GM23248 (cell line): ENCODE results near the gene USP10. TPM values are rescaled to one million over a fixed set of nuclear protein-coding genes. Genes with fewer than 3 reads are reported as not detected.

Experiments
- DNase-seq: peaks from one replicate; pipeline ENCODE4 v3.0.0-alpha.2; 2015
- H2AFZ ChIP-seq: fragments of 200-600 bp; sonication (generic); 2 replicates; pipeline ENCODE4 v1.6.1; 2016; ENCODE audit warnings: antibody characterized with exemption
- H3F3A ChIP-seq: fragments of 200-600 bp; sonication (generic); 2 replicates; pipeline ENCODE4 v1.6.1; 2016; ENCODE audit warnings: mild to moderate bottlenecking, antibody characterized with exemption, mixed run types; ENCODE audit not compliant: insufficient read depth
- H3K27ac ChIP-seq: fragments of 200-600 bp; sonication (generic); 2 replicates; pipeline ENCODE4 v1.5.1; 2016; ENCODE audit warnings: mild to moderate bottlenecking
- H3K27me3 ChIP-seq: fragments of 200-600 bp; sonication (generic); replicated peaks from 2 replicates; pipeline ENCODE4 v1.6.1; 2016; ENCODE audit warnings: mild to moderate bottlenecking; ENCODE audit not compliant: insufficient read depth
- H3K36me3 ChIP-seq: fragments of 200-600 bp; sonication (generic); 2 replicates; pipeline ENCODE4 v1.6.1; 2016; ENCODE audit warnings: low read depth, mild to moderate bottlenecking
- H3K4me1 ChIP-seq: fragments of 200-600 bp; sonication (generic); 2 replicates; pipeline ENCODE4 v1.6.1; 2016; ENCODE audit warnings: mild to moderate bottlenecking; ENCODE audit not compliant: insufficient read depth
- H3K4me2 ChIP-seq: fragments of 200-600 bp; sonication (generic); one replicate; pipeline ENCODE4 v1.6.1; 2016; ENCODE audit warnings: mild to moderate bottlenecking; ENCODE audit not compliant: unreplicated experiment
- H3K4me3 ChIP-seq: fragments of 200-600 bp; sonication (generic); 2 replicates; pipeline ENCODE4 v1.5.1; 2016; ENCODE audit warnings: mild to moderate bottlenecking
- H3K79me2 ChIP-seq: fragments of 200-600 bp; sonication (generic); 2 replicates; pipeline ENCODE4 v1.6.1; 2016; ENCODE audit warnings: mild to moderate bottlenecking; ENCODE audit not compliant: insufficient read depth
- H3K9ac ChIP-seq: fragments of 200-600 bp; sonication (generic); 2 replicates; pipeline ENCODE4 v1.6.1; 2016; ENCODE audit warnings: mild to moderate bottlenecking
- H3K9me2 ChIP-seq: fragments of 200-600 bp; sonication (generic); 2 replicates; pipeline ENCODE4 v1.6.1; 2016; ENCODE audit warnings: mixed run types, mild to moderate bottlenecking, moderate library complexity; ENCODE audit not compliant: insufficient read depth
- H3K9me3 ChIP-seq: fragments of 200-600 bp; sonication (generic); one replicate; pipeline ENCODE4 v1.6.1; 2017; ENCODE audit warnings: low read depth
- H4K20me1 ChIP-seq: fragments of 200-600 bp; sonication (generic); 2 replicates; pipeline ENCODE4 v1.6.0; 2016; ENCODE audit not compliant: insufficient read depth
- EZH2 ChIP-seq: fragments of 200-600 bp; sonication (generic); IDR thresholded peaks from 2 replicates; pipeline ENCODE4 v1.6.1; 2018; ENCODE audit warnings: antibody characterized with exemption, mild to moderate bottlenecking; ENCODE audit not compliant: insufficient read depth, poor library complexity, severe bottlenecking
- EZH2phosphoT487 ChIP-seq: fragments of 200-600 bp; sonication (generic); IDR thresholded peaks from 2 replicates; pipeline ENCODE4 v1.6.1; 2018; ENCODE audit warnings: antibody characterized with exemption, moderate library complexity, mild to moderate bottlenecking, low read depth; ENCODE audit not compliant: insufficient read depth
- WGBS, 2 experiments: methylation state at CpG; one replicate each; pipeline ENCODE4 v1.1.6; 2015 to 2017; ENCODE audit warnings: low lambda C conversion rate in 2 of 2, low coverage in 1 of 2; ENCODE audit errors: missing lambda C conversion rate in 2 of 2; 5-methylcytosine and 5-hydroxymethylcytosine counted together
- in situ Hi-C: fragments of 300-500 bp; cut with MboI; formaldehyde crosslinking; loops from 2 replicates; pipeline ENCODE4 v1.15.0; 2020
- polyA plus RNA-seq: library from polyadenylated mRNA; unstranded; fragments of >200 nt; fragmentation: Nextera tagmentation; extraction: Ambion mirVana; gene quantifications from 2 replicates; pipeline ENCODE4 v1.2.1, GENCODE V29; 2016
- total RNA-seq: library from RNA; depleted of rRNA; stranded (reverse); fragments of >200 nt; shearing (Covaris generic); gene quantifications from 2 replicates; pipeline ENCODE4 v1.2.3, GENCODE V29; 2014

The USP10 gene
- total and polyA plus RNA-seq, 2 experiments from 2014 or later: 48.3 to 74.0 TPM

GRCh38 chr16:84818133-84818532 lies 118.3 kb downstream of the USP10 start:
- no peaks in the 10 kb centered on the region for H3K9me3 ChIP-seq
- H4K20me1 ChIP-seq: no peaks in the 10 kb centered on the region
- no peak overlapping the region for H3K27ac ChIP-seq
- H3K27me3 ChIP-seq: 0 out of 2 replicates have a peak, but pooled peaks cover 5% of the 10 kb centered on the region
- 97 to 100% methylated on average over 2 of the region's 2 CpGs for WGBS, 2 experiments
- H3K36me3 ChIP-seq: no peaks in the 10 kb centered on the region
- H3K79me2 ChIP-seq: peaks cover 25% of the 10 kb centered on the region
- H3K4me1 ChIP-seq: peaks cover 29% of the 10 kb centered on the region
- H3K9ac ChIP-seq: no peak overlapping the region
- TF ChIP-seq EZH2phosphoT487 (no peak), EZH2 (no peak)
- no peak overlapping the region for H3K4me2 ChIP-seq
- H2AFZ ChIP-seq: no peak overlapping the region
- no peak overlapping the region for H3K4me3 ChIP-seq
- in situ Hi-C loops: no loop called here
- peaks cover 23% of the 10 kb centered on the region for H3F3A ChIP-seq
- no peak for DNase-seq
- no peaks in the 10 kb centered on the region for H3K9me2 ChIP-seq

DNA sequence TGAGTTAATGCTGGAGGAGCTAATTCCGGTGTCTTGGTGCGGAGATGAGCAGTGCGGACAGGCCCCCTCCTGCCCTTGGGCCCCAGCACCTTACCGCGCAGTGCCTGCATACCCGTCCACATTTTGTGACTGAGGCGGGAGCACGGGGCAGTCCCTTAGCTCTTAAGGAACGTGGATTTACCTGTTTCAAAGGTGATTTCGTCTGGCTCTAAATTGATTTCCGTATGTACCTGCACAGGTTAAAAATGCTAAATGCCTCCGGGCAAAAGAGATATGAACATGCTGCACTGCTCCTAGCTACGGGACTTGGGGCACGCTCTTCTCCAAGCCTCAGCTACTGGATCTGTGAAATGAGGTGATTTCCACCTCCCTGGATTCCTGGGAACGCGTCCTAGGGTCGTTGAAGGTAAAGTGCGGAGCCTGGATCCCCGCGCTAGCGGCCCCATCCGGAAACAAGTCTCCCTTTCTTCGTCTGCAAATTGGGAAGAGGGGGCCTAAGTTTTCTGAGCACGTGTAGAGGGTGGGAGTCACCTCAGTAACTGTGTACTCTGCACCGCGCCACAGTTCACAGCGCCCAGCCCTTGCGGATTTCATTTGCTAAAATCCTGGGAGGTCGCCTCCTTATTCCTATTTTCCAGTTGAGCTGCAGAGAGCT lies 119.3 kb downstream of the USP10 start:
- Histone ChIP-seq H2AFZ (no peak overlapping the region), H4K20me1 (no peaks in the 10 kb centered on the region), H3K9me3 (no peaks in the 10 kb centered on the region), H3K4me3 (peak overlapping the region; percentile 85), H3K36me3 (no peaks in the 10 kb centered on the region), H3K4me1 (peaks cover 39% of the 10 kb centered on the region), H3K27ac (no peak overlapping the region), H3K9me2 (no peaks in the 10 kb centered on the region), H3K79me2 (peaks cover 32% of the 10 kb centered on the region), H3K4me2 (peak overlapping the region; percentile 95), H3K27me3 (no peaks in the 10 kb centered on the region), H3K9ac (no peak overlapping the region), H3F3A (peaks cover 26% of the 10 kb centered on the region)
- in situ Hi-C loops: no loop called here
- 85 to 87% methylated on average over 29 of the region's 29 CpGs for WGBS, 2 experiments
- no peak for TF ChIP-seq EZH2phosphoT487
- no peak for TF ChIP-seq EZH2
- DNase-seq: no peak

- peak; percentile 95 for DNase-seq
- H3K4me2 ChIP-seq: peak within 1 kb of the TSS; percentile 95
- peak within 1 kb of the TSS; percentile 79 for H3K27ac ChIP-seq
- H3F3A ChIP-seq: peaks cover 26% of the 10 kb centered on the region
- peaks cover 39% of the 10 kb centered on the region for H3K4me1 ChIP-seq
- TF ChIP-seq EZH2: no peak
- no peak for TF ChIP-seq EZH2phosphoT487
- no peaks in the 10 kb centered on the region for H3K36me3 ChIP-seq
- H3K9me3 ChIP-seq: no peaks in the 10 kb centered on the region
- H3K27me3 ChIP-seq: no peaks in the 10 kb centered on the region
- H3K9ac ChIP-seq: peak within 1 kb of the TSS; percentile 87
- no peaks in the 10 kb centered on the region for H4K20me1 ChIP-seq
- peak within 1 kb of the TSS; percentile 21 for H2AFZ ChIP-seq
- no peaks in the 10 kb centered on the region for H3K9me2 ChIP-seq
- WGBS, 2 experiments: 2 to 3% methylated on average over 31 to 35 of the region's 53 CpGs
- in situ Hi-C loops: no loop called here
- H3K4me3 ChIP-seq: peak within 1 kb of the TSS; percentile 85
- H3K79me2 ChIP-seq: peaks cover 39% of the 10 kb centered on the region
Measured at GRCh38 chr16:84819644-84820304, 120.0 kb downstream of the USP10 start, which contains the start of gene CRISPLD2. Gene CRISPLD2 (plus strand): TSS chr16:84819985. CDS start chr16:84838496, 18,511 bp downstream.

DNA sequence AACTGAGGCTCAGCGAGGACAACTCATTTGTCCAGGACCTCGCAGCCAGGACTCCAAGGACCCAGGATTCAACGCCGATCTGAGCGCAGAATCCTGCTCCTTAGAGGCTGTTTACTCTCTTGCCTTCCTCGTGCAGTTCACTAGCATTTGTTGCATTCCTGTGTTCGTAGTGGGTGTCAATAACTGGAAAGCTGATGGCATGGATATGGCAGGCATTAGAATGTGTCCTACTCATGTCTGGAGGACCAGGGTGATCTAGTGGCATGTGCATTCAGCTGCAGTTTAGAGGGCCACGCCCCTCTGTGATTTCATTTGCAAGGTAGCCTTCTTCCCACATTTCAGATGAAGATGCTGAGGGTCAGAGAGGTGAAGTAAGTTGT lies 120.5 kb downstream of the USP10 start:
- peak overlapping the region; percentile 95 for H3K4me2 ChIP-seq
- peaks cover 39% of the 10 kb centered on the region for H3K4me1 ChIP-seq
- no peaks in the 10 kb centered on the region for H3K36me3 ChIP-seq
- no peaks in the 10 kb centered on the region for H3K9me3 ChIP-seq
- no peaks in the 10 kb centered on the region for H3K9me2 ChIP-seq
- H4K20me1 ChIP-seq: no peaks in the 10 kb centered on the region
- peak; percentile 66 for DNase-seq
- H3K4me3 ChIP-seq: peak overlapping the region; percentile 85
- TF ChIP-seq EZH2phosphoT487 (no peak), EZH2 (no peak)
- peak overlapping the region; percentile 87 for H3K9ac ChIP-seq
- peaks cover 30% of the 10 kb centered on the region for H3F3A ChIP-seq
- peak overlapping the region; percentile 79 for H3K27ac ChIP-seq
- H2AFZ ChIP-seq: peak overlapping the region; percentile 21
- no peaks in the 10 kb centered on the region for H3K27me3 ChIP-seq
- in situ Hi-C loops: no loop called here
- H3K79me2 ChIP-seq: peaks cover 41% of the 10 kb centered on the region
- 0 to 2% methylated on average over 8 of the region's 8 CpGs for WGBS, 2 experiments
